NCI-H345 treated with DMSO at 0.1 percent for 48 hours (cell line): ENCODE data around the gene TRMT6.

ENCODE experiments used
- DNase-seq: peaks from one replicate; lab custom pipeline; 2025; ENCODE audit not compliant: unreplicated experiment; lab: John Stamatoyannopoulos, UW

Gene TRMT6

DNA sequence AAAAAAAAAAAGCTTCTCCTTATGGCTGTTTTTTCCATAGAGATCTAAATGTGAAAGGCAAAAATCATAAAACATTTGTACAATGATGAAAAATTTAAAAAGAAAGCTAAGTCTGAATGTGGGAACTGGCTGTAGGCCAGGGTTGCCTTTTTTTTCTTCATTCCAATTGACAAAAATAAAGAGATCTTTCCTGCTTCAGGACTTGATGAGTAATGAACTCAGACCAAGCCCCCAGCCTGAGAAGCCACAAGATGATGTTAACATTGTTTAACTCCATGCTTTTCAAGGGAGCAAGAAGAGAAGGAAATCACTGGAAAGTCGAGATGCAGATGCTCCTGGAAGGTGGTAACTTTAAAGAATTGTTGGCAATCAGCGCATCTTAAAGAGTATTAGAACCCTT, 41.4 kb downstream of the TRMT6 start:
- no peak for DNase-seq

- no peak for DNase-seq
Observed at GRCh38 chr20:5900908-5901307, 49.4 kb downstream of the TRMT6 start.

- no peak for DNase-seq
Observed at GRCh38 chr20:5899444-5899843, 50.9 kb downstream of the TRMT6 start.

DNA sequence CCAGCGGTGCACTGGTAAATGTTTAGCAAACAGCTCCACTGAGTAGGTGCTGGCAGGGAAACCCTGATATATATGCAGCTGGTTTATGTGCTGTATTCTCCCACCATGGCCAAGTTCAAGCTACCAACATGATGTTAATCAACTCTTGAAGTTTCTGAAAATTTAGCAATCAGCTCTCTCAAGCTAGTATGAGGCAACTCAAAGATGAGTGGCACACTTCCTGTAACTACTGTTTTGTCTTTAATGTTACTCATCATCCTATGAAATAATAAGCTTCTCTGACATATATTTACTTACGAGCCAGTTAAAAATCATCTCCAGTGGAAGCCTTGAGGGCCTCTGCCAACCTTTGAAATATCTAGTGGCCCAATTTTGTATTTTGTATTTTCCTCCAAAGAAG, 54.7 kb downstream of the TRMT6 start:
- DNase-seq, result no peak

DNA sequence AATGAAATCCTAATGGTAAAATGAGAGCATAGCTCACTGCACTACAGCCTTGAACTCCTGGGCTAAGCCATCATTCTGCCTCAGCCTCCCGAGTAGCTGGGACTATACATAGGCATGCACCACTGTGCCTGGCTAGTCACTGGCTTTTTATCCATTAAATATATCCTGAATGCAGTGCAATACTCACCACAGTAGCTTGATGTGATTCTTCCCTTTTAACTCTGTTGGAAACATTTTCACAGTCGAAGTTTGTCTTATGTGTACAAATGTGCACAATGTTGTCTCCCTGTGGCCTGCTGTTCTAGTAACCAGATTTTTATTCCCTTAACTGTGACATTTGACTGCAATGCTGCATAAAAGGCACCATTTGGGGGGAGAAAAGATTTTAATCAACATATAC, 56.7 kb downstream of the TRMT6 start:
- no peak for DNase-seq

GRCh38 chr20:5893052-5893451, 57.3 kb downstream of the TRMT6 start:
- DNase-seq, result no peak

- DNase-seq, result no peak
Observed at GRCh38 chr20:5890773-5891441, 59.4 kb downstream of the TRMT6 start.

DNA sequence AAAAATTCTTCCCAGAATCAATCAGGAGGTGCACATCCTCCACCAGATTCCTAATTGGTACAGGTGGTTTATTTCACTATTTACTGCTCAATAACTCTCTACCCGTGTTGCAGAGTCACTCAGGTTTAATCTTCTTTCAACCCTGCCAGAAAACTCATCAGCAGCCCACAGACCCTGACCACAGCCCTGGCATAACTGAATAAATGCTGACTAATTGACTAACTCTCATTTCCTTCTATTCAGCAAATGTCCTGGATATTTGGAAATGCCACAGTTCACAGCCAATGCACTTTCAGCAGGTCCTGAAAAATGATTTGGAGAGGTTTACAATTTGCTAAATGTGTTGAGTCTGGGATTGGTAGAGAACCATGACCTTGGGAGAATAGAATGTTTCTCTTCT, 62.3 kb downstream of the TRMT6 start:
- DNase-seq, result no peak

DNA sequence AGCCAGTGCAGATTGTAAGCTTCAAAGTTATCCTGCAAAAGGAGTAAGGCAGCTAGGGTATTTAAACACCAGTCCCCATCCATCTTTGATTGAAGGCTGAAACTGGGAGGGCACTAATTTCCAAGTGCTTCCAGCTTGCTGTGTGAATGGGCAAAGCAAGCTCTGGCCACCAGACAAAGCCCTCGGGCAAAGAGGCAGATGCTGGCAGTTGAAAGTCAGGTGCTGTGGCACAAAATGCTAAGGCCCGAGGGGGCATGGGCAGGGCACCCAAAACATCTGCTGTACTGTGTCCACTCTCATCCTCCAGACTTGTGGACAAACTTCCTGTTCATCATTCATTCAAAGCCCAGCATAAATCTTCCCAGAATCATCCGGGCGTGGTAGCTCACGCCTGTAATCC, 62.9 kb downstream of the TRMT6 start:
- DNase-seq, result no peak
